Measurements from ENCODE around the gene CFAP90. TPM values are rescaled to one million over a fixed set of nuclear protein-coding genes. Genes with fewer than 3 reads are reported as not detected.

CFAP90 gene
- total RNA-seq, 6 donors from 2014 or later: 0.54 to 11.3 (median 6.0) TPM

GRCh38 chr5:7787770-7788169 is 63.2 kb downstream of the CFAP90 start:
- 93 to 97% methylated on average over 3 of the region's 3 CpGs for WGBS, 2 donors
- no peaks in the 10 kb centered on the region for H3K27me3 ChIP-seq
- TF ChIP-seq EP300 (IDR thresholded peaks at IDR 0.05) (no peak), CTCF (IDR thresholded peaks at IDR 0.05) (no peak), POLR2A (IDR thresholded peaks at IDR 0.05) (no peak), POLR2AphosphoS5 (IDR thresholded peaks at IDR 0.05) (no peak)
- DNase-seq (no peak), ATAC-seq (ENCODE audit: low FRiP score in 2 of 2) (no peak)
- no peak overlapping the region for H3K4me3 ChIP-seq
- H3K4me1 ChIP-seq: no peaks in the 10 kb centered on the region
- H3K9me3 ChIP-seq: no peaks in the 10 kb centered on the region
- no peak overlapping the region for H3K27ac ChIP-seq
- no peaks in the 10 kb centered on the region for H3K36me3 ChIP-seq

- WGBS, 2 donors: 58 to 63% methylated on average over 4 of the region's 4 CpGs
- no peak for ATAC-seq (ENCODE audit: low FRiP score in 2 of 2)
- Histone ChIP-seq H3K36me3 (no peaks in the 10 kb centered on the region), H3K4me3 (no peak overlapping the region), H3K4me1 (no peaks in the 10 kb centered on the region), H3K27ac (no peak overlapping the region), H3K27me3 (no peaks in the 10 kb centered on the region), H3K9me3 (no peaks in the 10 kb centered on the region)
- TF ChIP-seq POLR2AphosphoS5 (IDR thresholded peaks at IDR 0.05) (no peak), POLR2A (IDR thresholded peaks at IDR 0.05) (no peak), EP300 (IDR thresholded peaks at IDR 0.05) (no peak), CTCF (IDR thresholded peaks at IDR 0.05) (no peak)
- DNase-seq: no peak
These were observed 66.1 kb downstream of the CFAP90 start for GRCh38 chr5:7784683-7785380.

GRCh38 chr5:7781899-7782298 is 69.0 kb downstream of the CFAP90 start:
- no peak for DNase-seq
- TF ChIP-seq CTCF (IDR thresholded peaks at IDR 0.05) (no peak), POLR2A (IDR thresholded peaks at IDR 0.05) (no peak), EP300 (IDR thresholded peaks at IDR 0.05) (no peak), POLR2AphosphoS5 (IDR thresholded peaks at IDR 0.05) (no peak)
- Histone ChIP-seq H3K36me3 (no peaks in the 10 kb centered on the region), H3K27me3 (no peaks in the 10 kb centered on the region), H3K4me3 (no peak overlapping the region), H3K9me3 (no peaks in the 10 kb centered on the region), H3K27ac (no peak overlapping the region), H3K4me1 (no peaks in the 10 kb centered on the region)
- 33 to 68% methylated on average over 2 to 3 of the region's 3 CpGs for WGBS, 2 donors
- ATAC-seq (ENCODE audit: low FRiP score in 2 of 2): no peak

Other genes with a start within 250 kb of the CFAP90 start
- gene FASTKD3, start 17.9 kb upstream of the CFAP90 start, total RNA-seq: 10 to 100 TPM in 3 of 6 donors, 1 to 10 TPM in 3; 1.6 to 21.0 (median 10.6) TPM
- gene MTRR, start 18.0 kb upstream of the CFAP90 start, total RNA-seq: 100 to 1,000 TPM in 3 of 6 donors, 10 to 100 TPM in 3; 91.1 to 157 (median 105) TPM